HG03097 (cell line): ENCODE measurements around the gene MND1.
"Not testable (repeated sequence)": the region's sequence is repeated elsewhere in the genome, so short reads cannot be mapped to it uniquely, and the experiment has no call there.

ENCODE experiments used
- ATAC-seq: cut with Tn5 transposase; IDR thresholded peaks from one replicate; pipeline ENCODE4 v1.9.1; 2021; ENCODE audit not compliant: unreplicated experiment, low FRiP score

MND1 gene

GRCh38 chr4:153394945-153395344 is 50.5 kb downstream of the MND1 start:
- no peak for ATAC-seq

GRCh38 chr4:153398713-153399112 is 54.2 kb downstream of the MND1 start:
- no peak for ATAC-seq

- ATAC-seq: no peak
Observed at GRCh38 chr4:153399358-153399757, 54.9 kb downstream of the MND1 start.

GRCh38 chr4:153401501-153401900 is 57.0 kb downstream of the MND1 start:
- ATAC-seq: no peak

- ATAC-seq: no peak
Observed at GRCh38 chr4:153402366-153402765, 57.9 kb downstream of the MND1 start.

- ATAC-seq: no peak
Observed at GRCh38 chr4:153403726-153404125, 59.2 kb downstream of the MND1 start.

GRCh38 chr4:153407906-153408305 is 63.4 kb downstream of the MND1 start:
- ATAC-seq: no peak

- ATAC-seq: no peak
Observed at GRCh38 chr4:153408932-153409331, 64.4 kb downstream of the MND1 start.

- ATAC-seq: no peak
Observed at GRCh38 chr4:153409412-153409811, 64.9 kb downstream of the MND1 start.

GRCh38 chr4:153409924-153410501 is 65.5 kb downstream of the MND1 start:
- no peak for ATAC-seq

GRCh38 chr4:153413842-153414241 is 69.4 kb downstream of the MND1 start:
- no peak for ATAC-seq

- not testable (repeated sequence) for ATAC-seq
Observed at GRCh38 chr4:153416456-153416855, 72.0 kb downstream of the MND1 start.

- no peak for ATAC-seq
Observed at GRCh38 chr4:153418121-153418520, 73.6 kb downstream of the MND1 start.

- ATAC-seq: no peak
Observed at GRCh38 chr4:153418558-153418957, 74.1 kb downstream of the MND1 start.

- no peak for ATAC-seq
Observed at GRCh38 chr4:153419029-153419428, 74.5 kb downstream of the MND1 start.

GRCh38 chr4:153419673-153420278 is 75.3 kb downstream of the MND1 start:
- no peak for ATAC-seq

- ATAC-seq: no peak
Observed at GRCh38 chr4:153420361-153420760, 75.9 kb downstream of the MND1 start.

- no peak for ATAC-seq
Observed at GRCh38 chr4:153421941-153422340, 77.5 kb downstream of the MND1 start.

- peak; percentile 44 for ATAC-seq
Observed at GRCh38 chr4:153426207-153426885, 81.9 kb downstream of the MND1 start.

- ATAC-seq: no peak
Observed at GRCh38 chr4:153427363-153428071, 83.0 kb downstream of the MND1 start.

- ATAC-seq: no peak
Observed at GRCh38 chr4:153428941-153429475, 84.5 kb downstream of the MND1 start.
